DMS53 (cell line): ENCODE measurements around the gene MAVS.
"Not testable (repeated sequence)": the region's sequence is repeated elsewhere in the genome, so short reads cannot be mapped to it uniquely, and the experiment has no call there.

Source experiments
- DNase-seq: peaks from one replicate; lab custom pipeline; 2025; lab: John Stamatoyannopoulos, UW

Gene MAVS

DNA sequence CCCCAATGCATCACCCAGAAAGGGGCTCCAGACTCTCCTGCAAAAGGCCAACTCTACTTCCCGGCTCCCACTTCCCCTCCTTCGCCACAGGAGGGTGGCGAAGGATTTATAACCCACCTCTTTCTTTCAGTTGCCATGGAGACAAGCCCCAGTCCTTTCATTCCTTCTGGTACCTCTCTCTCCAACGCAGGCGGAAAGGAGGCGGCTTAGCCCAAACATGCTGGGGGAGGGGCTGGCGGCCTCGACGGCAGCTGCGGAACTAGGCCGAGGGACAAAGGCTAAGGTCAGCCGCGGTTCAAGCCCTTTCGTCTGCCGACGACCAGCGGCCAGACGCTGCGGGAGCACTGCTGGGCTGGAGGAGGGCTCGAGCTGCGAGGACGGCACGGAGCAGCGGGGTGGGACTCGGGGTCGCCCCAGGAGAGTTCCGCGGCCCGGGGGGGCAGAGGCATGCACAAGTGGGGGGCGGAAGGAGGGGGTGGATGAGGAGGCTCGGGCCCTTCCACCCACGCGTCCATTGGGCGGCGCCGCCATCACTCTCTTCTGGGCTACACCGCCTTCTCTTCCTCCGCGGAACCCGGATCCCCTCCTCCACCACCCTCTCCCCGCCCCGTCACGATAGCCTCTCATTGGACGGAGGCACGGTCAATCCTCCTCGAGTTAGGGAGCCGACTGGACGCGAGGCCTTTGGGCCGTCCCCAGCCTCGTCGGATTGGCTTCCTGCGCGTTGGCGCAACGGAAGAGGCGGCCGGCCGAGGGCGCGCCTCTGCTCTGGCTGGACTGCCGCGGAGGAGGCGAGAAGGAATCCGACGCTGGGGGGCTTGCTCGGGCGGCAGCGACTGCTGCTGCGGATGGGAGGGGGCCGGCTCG is 42.2 kb downstream of the MAVS start, which contains the start of gene PANK2:
PANK2 (plus strand) TSS at position 766 of the 867 bp plus-strand sequence.
- DNase-seq = peak; percentile 100

DNA sequence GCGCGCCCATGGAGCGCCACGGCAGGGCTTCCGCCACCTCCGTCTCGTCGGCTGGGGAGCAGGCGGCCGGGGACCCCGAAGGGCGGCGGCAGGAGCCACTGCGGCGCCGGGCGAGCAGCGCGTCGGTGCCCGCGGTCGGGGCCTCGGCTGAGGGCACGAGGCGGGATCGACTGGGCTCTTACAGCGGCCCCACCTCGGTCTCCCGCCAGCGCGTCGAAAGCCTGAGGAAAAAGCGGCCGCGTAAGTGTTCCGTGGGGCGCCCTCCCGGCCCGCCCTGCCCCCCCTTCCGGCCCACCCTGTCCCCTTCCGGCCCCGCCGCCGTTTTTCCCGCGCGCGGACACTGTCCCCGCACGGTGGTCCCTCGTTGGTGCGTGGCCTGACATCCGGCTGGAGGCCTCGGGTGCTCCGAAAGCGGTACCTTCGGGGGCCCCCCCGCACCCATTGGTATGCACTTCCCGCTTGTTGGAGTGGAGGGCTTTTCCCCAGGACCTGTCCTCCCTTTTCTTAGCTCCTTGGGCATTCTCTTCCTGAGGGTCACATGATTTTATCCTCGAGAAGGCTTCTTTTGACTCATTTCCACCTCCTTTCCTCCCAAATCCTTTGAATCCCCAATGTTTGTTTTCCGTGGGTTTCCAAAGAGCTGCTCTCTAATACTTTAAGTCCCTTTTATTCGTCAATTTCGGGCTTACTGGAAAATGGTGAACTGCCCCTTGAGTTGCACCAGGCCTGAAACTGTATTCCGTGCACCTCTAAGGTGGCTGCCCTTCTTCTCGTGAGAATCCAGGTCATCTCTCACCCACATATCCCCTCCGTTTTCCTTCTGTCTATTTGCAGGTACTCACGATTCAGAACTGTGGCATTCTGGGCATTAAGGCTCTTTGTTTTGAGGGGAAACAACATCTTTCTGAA is 43.1 kb downstream of the MAVS start:
- peak; percentile 61 for DNase-seq

DNA sequence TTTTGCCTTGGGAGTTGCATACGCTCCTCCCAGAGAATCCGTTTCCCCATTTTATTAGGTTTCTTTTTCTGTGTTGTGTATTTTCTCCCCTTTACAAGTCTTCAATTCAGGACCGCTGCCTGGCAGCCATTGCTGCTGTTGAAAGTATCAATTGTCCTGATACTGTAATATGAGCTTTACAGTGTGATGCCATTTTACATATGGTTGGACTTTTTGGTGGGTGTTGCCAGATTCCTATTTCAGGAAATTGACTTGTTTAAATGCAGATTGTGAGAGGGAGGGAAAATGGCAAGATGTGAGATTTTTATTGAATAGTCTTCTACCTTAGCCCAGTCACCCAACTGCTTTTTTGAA is 43.7 kb downstream of the MAVS start:
- peak; percentile 50 for DNase-seq

DNA sequence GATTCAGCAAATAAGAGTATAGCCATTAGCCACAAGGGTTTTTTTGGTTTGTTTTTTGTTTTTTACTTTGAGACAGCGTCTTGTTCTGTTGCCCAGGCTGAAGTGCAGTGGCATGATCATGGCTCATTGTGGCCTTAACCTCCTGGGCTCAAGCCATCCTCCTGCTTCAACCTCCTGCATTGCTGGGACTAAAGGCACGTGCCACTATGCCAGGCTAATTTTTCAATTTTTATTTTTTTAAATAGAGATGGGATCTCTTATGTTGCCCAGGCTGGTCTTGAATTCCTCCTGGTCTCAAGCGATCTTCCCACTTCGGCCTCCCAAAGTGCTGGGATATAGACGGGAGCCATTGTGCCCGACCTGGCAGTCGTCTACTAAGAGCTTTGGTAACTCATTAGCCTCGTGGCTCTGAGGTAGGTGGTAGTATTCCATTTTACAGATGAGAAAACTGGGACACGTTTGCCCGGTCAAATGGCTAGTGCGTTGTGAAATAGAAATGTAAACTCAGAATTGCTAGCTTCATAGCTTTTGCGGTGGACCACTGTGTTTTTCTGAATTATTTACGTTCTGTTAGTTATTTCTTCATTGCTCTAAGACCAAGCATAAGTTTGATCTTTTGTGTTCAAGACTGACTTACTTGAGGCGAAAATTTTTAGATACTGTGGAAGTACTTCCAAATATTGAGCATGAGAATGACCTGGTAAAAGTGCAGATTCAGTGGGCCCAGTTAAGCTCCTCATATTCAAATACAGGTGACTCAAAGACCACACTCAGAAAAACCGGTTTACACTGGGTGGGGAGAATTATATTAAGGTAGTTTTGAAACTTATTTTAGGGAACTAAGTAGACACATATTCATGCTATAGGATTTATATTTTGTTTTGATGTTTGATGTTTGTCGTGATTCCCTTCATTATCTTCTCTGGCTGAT is 44.6 kb downstream of the MAVS start:
- no peak for DNase-seq

DNA sequence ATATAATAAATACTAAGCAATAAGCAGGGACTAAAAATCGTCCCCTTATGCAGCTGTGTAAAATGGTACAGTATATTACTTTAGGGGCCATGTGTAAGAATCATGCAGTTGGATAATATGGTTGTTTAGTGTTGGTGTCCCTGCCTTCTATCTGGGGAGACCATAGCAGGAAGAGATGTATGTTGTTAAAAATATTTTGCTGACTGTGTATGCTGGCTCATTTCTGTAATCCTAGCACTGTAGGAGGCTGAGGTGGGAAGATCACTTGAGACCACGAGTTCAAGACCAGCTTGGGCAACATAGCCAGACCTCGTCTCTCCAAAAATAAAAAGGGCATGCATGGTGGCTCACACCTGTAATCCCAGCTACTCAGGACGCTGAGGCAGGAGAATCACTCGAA is 48.2 kb downstream of the MAVS start:
- no peak for DNase-seq

DNA sequence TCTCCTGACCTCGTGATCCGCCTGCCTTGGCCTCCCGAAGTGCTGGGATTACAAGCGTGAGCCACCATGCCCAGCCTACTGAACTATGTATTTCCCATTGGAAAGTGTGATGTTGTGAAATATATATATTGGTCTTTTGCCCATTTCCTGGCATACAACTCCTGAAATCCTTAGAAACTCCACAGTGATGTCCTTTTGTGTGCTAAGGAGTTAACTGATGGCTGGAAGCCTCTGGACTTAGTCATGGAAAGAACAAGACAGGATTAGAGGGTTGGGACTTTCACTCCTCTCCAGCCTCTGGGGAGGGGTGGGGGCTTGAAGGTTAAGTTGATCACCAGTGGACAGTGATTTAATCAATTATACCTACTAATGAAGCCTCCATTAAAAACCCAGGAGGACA is 49.7 kb downstream of the MAVS start:
- DNase-seq = no peak

DNA sequence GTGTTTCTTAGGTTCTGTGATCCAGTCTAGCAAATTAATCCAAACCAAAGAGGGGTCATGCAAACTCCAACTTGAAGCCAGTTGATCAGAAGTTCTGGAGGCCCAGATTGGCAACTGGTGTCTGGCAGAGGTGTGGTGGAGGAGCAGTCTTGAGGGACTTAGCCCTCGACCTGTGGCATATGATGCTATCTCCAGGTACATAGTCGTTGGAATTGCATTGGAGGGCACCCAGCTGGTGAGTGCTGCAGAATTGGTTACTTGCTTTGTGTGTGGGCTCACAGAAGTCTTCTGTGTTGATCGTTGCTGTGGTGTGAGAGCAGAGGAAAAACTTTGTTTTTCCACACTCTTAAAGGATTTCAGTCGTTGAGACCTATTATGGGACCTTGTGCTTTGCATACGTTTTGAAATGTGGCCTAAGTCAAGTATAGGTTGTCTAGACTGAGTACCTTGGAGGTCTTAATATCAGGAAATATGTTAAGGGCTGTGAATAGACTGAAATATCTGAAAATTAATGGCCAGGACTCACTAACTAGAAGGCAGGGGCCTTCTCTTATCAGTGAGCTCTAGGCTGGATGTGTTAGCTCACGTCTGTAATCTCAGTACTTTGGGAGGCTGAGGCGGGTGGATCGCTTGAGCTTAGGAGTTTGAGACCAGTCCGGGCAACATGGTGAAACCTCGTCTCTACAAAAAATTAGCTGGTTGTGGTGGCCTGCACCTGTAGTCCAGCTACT is 50.4 kb downstream of the MAVS start:
- no peak for DNase-seq

DNA sequence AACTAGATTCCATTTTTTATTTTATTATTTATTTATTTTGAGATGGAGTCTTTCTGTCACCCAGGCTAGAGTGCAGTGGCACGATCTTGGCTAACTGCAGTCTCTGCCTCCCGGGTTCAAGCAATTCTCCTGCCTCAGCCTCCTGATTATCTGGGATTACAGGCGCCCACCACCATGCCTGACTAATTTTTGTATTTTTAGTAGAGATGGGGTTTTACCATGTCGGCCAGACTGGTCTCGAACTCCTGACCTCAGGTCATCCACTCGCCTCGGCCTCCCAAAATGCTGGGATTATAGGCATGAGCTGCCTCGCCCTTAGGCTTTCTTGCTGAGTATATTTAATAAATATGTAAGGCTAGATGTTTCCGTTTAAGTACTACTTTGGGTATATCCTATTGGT is 51.5 kb downstream of the MAVS start:
- DNase-seq = not testable (repeated sequence)

DNA sequence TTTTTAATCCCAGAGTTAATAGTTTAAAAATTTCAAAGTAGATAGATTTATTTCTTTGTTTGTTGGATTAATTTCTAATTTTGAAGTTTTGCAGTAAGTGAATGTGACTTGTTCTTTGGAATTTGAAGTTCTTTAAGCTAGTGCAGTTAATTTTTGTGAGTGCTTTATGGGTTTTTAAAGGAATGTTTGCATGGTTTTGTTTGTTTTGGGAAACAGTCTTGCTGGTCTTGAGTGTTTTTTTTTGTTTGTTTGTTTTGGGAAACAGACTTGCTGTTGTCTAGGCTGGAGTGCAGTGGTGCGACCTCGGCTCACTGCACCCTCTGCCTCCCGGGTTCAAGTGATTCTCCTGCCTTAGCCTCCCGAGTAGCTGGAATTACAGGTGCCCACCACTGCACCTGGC is 52.0 kb downstream of the MAVS start:
- peak; percentile 35 for DNase-seq

DNA sequence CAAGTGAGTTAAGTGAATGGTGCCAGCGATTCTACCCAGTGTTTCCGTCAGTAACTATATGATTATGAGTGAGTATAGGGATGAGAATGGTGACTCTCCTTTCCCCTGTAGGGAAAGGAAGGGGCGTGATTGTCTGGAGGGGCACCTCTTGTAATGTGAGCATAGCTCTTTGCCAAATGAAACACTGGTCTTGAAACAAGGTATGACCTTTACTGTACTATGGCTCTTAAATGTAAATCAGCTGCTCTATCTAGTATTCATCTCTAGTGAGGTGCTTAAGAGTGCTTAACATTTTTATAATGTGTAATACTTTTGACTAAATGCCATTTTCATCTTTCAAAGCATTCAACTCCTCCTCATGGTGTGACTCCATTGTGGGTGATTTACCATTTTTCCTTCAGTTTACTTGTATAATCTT is 53.6 kb downstream of the MAVS start:
- no peak for DNase-seq

DNA sequence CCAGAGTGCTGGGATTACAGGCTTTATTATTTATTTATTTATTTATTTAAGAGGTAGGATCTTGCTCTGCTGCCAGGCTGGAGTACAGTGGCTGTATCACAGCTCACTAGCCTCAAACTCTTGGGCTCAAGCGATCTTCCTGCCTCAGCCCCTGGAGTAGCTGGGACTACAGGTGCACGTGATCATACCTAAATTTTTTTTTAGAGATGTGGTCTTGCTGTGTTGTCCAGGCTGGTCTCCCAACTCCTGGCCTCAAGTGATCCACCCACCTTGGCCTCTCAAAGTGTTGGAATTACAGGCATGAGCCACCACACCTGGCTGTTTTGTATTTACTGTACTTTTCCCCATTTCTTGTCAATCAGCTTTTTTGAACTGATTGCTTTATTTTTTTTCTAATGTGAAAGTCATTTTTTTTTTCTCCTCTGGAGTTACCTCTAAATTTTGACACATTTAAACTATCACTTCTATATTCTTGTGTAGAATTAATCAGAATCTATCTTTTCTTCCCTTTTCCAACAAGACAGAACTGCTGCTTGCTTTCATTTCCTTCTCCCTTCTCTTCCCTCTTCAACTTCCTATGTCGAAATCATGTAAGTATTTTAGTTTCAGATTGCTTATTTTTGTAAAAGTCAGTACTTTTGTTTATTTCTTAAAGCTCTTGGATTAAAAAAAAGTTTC is 54.5 kb downstream of the MAVS start:
- DNase-seq = no peak

DNA sequence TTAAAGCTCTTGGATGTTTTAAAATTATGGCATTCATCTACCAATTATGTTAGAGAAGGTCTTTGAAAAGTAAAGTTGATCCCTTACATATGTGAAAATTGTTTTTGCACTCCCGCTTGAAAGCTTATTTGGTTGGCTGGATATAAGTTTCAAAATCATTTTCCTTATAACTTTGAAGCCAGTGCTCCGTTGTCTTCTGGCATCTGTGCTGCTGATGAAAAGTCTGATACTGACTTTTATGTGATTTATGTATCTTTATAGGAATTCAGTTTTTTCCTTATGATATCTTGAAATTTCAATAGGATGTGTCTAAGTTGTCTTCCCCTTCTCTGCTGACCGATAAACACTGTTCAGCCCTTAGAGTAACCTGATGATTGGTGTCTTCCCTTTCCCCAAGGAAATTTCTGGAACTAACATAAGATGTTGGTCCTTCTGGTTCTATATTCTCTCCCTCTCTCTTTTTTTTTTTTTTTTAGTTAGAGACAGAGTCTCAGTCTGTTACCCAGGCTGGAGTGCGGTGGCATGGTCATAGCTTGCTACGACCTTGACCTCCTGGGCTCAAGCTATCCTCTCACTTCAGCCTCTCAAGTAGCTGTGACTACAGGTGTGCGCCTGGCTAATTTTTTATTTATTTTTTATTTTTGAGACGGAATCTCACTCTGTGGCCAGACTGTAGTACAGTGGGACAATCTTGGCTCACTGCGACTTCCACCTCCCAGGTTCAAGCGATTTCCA is 55.2 kb downstream of the MAVS start:
- DNase-seq = no peak

DNA sequence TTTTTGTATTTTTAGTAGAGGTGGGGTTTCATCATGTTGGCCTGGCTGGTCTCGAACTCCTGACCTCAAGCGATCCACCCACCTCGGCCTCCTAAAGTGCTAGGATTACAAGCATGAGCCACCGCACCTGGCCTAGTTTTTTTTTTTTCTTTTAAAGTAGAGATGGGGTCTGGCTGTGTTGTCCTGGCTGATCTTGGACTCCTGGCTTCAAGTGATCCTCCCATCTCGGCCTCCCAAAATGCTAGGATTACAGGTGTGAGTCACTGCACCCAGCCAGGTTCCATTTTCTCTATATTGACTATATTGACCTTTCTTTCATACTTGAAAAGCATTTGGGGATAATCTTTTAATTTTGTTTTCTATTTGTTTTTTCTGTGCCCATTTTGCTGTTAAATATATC is 55.8 kb downstream of the MAVS start:
- DNase-seq = no peak

DNA sequence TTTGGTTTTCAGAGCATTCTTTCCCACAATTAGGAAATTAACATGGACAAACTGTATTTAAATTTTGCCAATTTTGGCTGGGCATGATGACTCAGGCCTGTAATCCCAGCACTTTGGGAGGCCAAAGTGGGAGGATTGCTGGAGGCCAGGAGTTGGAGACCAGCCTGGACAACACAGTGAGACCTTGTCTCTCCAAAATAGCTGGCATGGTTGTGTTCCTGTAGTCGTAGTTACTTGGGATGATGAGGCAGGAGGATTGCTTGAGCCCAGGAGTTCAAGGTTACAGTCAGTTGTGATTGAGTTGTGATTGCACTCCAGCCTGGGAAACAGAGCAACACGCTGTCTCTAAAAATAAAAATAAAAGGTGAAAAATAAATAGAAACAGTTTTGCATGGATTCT is 57.6 kb downstream of the MAVS start:
- DNase-seq = no peak

DNA sequence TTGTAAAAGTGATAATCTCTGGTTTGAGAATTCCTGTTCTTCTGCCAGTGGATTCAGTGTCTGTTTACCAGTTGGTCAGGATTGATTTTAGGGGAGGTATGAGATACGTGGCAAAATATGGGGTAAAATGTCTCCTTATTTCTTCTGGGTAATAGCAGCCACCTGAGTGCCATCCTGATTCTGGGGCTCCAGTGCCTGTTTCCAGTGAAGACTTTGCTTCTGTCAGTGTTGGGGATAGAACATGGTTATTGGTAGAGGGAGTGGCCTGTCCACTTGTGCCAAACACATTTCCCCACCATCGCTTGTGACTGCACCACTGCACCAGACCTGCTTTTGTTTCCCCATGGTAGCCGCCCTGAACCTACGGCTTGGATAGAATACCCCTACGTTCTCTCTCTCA is 58.2 kb downstream of the MAVS start:
- DNase-seq = no peak

DNA sequence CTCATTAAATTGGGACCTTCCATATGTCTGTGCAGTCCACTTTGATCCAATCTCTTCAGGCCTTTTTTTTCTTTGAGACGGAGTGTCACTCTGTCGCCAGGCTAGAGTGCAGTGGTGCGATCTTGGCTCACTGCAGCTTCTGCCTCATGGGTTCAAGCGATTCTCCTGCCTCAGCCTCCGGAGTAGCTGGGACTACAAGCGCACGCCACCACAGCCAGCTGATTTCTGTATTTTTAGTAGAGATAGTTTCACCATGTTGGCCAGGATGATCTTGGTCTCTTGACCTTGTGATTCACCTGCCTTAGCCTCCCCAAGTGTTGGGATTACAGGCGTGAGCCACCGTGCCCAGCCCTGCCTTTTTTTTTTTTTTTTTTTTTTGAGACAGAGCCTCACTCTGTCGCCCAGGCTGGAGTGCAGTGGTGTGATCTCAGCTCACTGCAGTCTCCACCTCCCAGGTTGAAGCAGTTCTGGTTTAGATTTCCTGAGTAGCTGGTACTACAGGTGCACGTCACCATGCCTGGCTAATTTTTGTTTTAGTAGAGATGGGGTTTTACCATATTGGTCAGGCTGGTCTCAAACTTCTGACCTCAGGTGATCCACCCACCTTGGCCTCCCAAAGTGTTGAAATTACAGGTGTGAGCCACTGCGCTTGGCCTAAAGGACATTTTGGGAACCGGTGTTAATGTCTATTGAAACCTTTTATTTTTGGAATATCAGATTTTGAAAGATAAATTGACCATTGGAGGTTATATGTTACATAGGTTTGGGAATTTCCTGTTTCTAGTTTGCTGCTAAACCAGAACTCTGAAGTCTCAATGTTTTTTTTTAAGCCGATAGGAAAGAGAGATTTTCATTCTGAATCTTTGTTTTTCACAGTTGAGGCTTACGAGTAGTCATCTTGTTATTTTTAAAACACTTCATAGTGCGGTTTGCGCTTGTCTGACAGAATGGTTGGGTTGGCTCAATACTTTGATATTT is 60.4 kb downstream of the MAVS start:
- not testable (repeated sequence) for DNase-seq

DNA sequence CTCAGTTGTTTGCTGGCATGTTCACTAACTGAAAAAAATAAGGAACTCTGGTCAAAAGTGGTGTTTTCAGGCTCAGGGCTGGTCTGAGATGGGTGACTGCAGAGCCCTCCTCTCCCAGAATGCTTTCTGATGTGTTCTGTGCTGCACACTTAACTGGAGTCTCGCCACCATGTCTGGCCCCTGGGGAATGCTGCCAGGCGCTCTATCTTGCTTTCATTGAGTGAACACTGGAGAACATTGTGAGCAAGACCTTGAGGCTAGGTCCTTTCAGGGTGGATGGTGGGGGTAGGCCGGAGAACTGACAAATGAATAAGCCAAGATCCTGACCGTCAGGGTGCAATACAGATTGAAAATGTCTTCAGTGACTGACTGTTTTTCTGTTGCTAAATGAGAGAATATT is 62.0 kb downstream of the MAVS start:
- no peak for DNase-seq

DNA sequence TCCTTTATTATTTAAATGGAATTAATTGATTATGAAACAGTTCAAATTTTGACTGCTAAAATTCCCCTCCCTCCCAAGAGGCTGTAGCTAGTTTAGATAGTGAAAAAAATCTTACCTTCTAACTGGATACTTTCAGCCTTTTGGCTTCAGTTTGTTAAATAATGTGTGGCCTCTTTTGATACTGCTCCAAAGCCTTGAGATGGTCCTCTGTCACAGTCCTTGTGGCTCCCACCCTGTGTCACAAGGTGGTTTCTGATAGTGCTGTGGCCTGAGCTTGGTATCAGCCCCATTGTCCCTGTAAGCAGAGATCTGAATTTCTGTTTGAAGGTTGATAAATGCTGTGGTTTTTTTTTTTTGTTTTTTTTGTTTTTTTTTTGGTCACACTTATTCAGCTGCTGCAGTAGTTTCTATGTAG is 63.3 kb downstream of the MAVS start:
- no peak for DNase-seq

DNA sequence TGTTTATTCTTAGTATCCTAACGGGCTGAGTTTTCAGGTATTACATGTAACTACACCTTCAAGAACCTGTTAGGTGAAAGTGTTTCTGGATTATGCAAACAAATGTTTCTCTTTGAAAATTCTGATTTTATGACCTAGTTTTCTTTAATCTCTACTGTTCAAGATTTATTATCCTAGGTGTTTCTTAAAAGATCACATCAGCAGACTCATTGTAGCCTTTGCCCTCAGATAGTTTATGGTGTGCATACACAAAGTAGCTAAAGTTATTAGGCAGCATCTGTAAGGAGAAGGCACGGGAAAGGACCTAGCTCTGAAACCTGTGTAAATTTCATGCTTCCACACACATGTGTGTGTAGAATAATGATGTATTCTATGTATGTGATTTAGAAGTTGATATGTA is 64.2 kb downstream of the MAVS start:
- DNase-seq = no peak
